H9 (cell line): ENCODE measurements around the gene TMEM61. TPM values are rescaled to one million over a fixed set of nuclear protein-coding genes. Genes with fewer than 3 reads are reported as not detected.

ENCODE experiments used
- DNase-seq: peaks from one replicate; pipeline ENCODE4 v3.0.0-alpha.2; 2017
- H2AFZ ChIP-seq: one replicate; pipeline ENCODE4 v1.6.1; 2013; ENCODE audit warnings: mild to moderate bottlenecking, low read length, control low read depth, moderate library complexity
- H2AK5ac ChIP-seq: 2 replicates; pipeline ENCODE4 v1.6.1; 2013; ENCODE audit warnings: low read length, control low read depth, mixed read lengths; ENCODE audit not compliant: insufficient read length
- H2BK120ac ChIP-seq: one replicate; pipeline ENCODE4 v1.6.1; 2013; ENCODE audit warnings: low read depth, mild to moderate bottlenecking, low read length, control low read depth, inconsistent platforms; ENCODE audit not compliant: poor library complexity, severe bottlenecking
- H2BK12ac ChIP-seq: 2 replicates; pipeline ENCODE4 v1.6.1; 2013; ENCODE audit warnings: low read length, control low read depth, mixed read lengths, low read depth; ENCODE audit not compliant: insufficient read length
- H2BK15ac ChIP-seq: 2 replicates; pipeline ENCODE4 v1.6.1; 2013; ENCODE audit warnings: low read depth, low read length, control low read depth
- H2BK20ac ChIP-seq: one replicate; pipeline ENCODE4 v1.6.1; 2013; ENCODE audit warnings: low read depth, mild to moderate bottlenecking, low read length, control low read depth, inconsistent platforms; ENCODE audit not compliant: poor library complexity, severe bottlenecking
- H2BK5ac ChIP-seq: 2 replicates; pipeline ENCODE4 v1.6.1; 2013; ENCODE audit warnings: low read length, control low read depth, mixed read lengths; ENCODE audit not compliant: insufficient read length
- H3K14ac ChIP-seq: 2 replicates; pipeline ENCODE4 v1.6.1; 2013; ENCODE audit warnings: low read length, control low read depth; ENCODE audit not compliant: insufficient read depth
- H3K18ac ChIP-seq: 2 replicates; pipeline ENCODE4 v1.6.1; 2013; ENCODE audit warnings: low read depth, mild to moderate bottlenecking, mixed read lengths, low read length, control low read depth; ENCODE audit not compliant: insufficient read length
- H3K23ac ChIP-seq: 2 replicates; pipeline ENCODE4 v1.6.1; 2013; ENCODE audit warnings: low read length, control low read depth, mixed read lengths, low read depth; ENCODE audit not compliant: insufficient read length
- H3K23me2 ChIP-seq: 2 replicates; pipeline ENCODE4 v1.6.1; 2013; ENCODE audit warnings: low read depth, mild to moderate bottlenecking, mixed read lengths, low read length, control low read depth; ENCODE audit not compliant: insufficient read length, poor library complexity, severe bottlenecking
- H3K27ac ChIP-seq: 2 replicates; pipeline ENCODE4 v1.5.1; 2013; ENCODE audit warnings: low read length, control low read depth, mixed read lengths, low read depth; ENCODE audit not compliant: insufficient read length
- H3K27me3 ChIP-seq: 2 replicates; pipeline ENCODE4 v1.6.1; 2013; ENCODE audit warnings: low read length, control low read depth, inconsistent platforms; ENCODE audit not compliant: insufficient read depth
- H3K4ac ChIP-seq: 2 replicates; pipeline ENCODE4 v1.6.1; 2013; ENCODE audit warnings: low read depth, mild to moderate bottlenecking, control low read depth, inconsistent platforms, low read length, moderate library complexity
- H3K4me1 ChIP-seq: 2 replicates; pipeline ENCODE4 v1.6.1; 2013; ENCODE audit warnings: low read length, control low read depth, inconsistent platforms; ENCODE audit not compliant: insufficient read depth
- H3K4me2 ChIP-seq: 2 replicates; pipeline ENCODE4 v1.6.1; 2013; ENCODE audit warnings: low read length, control low read depth, mixed read lengths; ENCODE audit not compliant: insufficient read length, insufficient read depth
- H3K56ac ChIP-seq: 2 replicates; pipeline ENCODE4 v1.6.1; 2013; ENCODE audit warnings: low read depth, mild to moderate bottlenecking, mixed read lengths, low read length, control low read depth; ENCODE audit not compliant: insufficient read length
- H3K79me1 ChIP-seq: 2 replicates; pipeline ENCODE4 v1.6.1; 2013; ENCODE audit warnings: low read depth, mild to moderate bottlenecking, moderate library complexity, low read length, control low read depth, inconsistent platforms; ENCODE audit not compliant: insufficient read depth, poor library complexity, severe bottlenecking
- H3K79me2 ChIP-seq: 2 replicates; pipeline ENCODE4 v1.6.1; 2013; ENCODE audit warnings: low read length, control low read depth, inconsistent platforms; ENCODE audit not compliant: insufficient read depth
- H3K9ac ChIP-seq: 2 replicates; pipeline ENCODE4 v1.6.1; 2013; ENCODE audit warnings: low read length, control low read depth, mixed read lengths; ENCODE audit not compliant: insufficient read length; ENCODE audit errors: extremely low read depth
- H3K9me3 ChIP-seq: one replicate; pipeline ENCODE4 v1.6.1; 2013; ENCODE audit warnings: low read depth, low read length, inconsistent platforms; ENCODE audit not compliant: control insufficient read depth
- H3T11ph ChIP-seq: one replicate; pipeline ENCODE4 v1.6.1; 2013; ENCODE audit warnings: mild to moderate bottlenecking, low read length, control low read depth, inconsistent platforms
- H4K20me1 ChIP-seq: one replicate; pipeline ENCODE4 v1.6.1; 2013; ENCODE audit not compliant: control insufficient read depth, insufficient read length, insufficient read depth
- H4K5ac ChIP-seq: 2 replicates; pipeline ENCODE4 v1.6.1; 2013; ENCODE audit warnings: low read depth, mild to moderate bottlenecking, mixed read lengths, low read length, control low read depth; ENCODE audit not compliant: insufficient read length
- H4K8ac ChIP-seq: replicated peaks from 2 replicates; pipeline ENCODE4 v1.6.1; 2013; ENCODE audit warnings: low read length, control low read depth, mixed read lengths, low read depth; ENCODE audit not compliant: insufficient read length
- H4K91ac ChIP-seq: 2 replicates; pipeline ENCODE4 v1.6.1; 2013; ENCODE audit warnings: low read depth, mild to moderate bottlenecking, moderate library complexity, mixed read lengths, low read length, control low read depth; ENCODE audit not compliant: insufficient read length
- H3K27ac Mint-ChIP-seq, 3 experiments: 2 replicates in 2 of 3; 3 replicates in 1 of 3; pipeline ENCODE4 v1.8.0; 2020 to 2021; ENCODE audit warnings: mixed read lengths in 3 of 3, mild to moderate bottlenecking in 1 of 3, moderate library complexity in 1 of 3
- H3K27me3 Mint-ChIP-seq: 2 replicates; pipeline ENCODE4 v1.8.0; 2021; ENCODE audit warnings: low read depth, mild to moderate bottlenecking, moderate library complexity, mixed read lengths
- H3K36me3 Mint-ChIP-seq, 3 experiments: 2 replicates in 2 of 3; 3 replicates in 1 of 3; pipeline ENCODE4 v1.8.0; 2020 to 2021; ENCODE audit warnings: low read depth in 3 of 3, mixed read lengths in 3 of 3; ENCODE audit not compliant: insufficient read depth in 1 of 3
- H3K4me1 Mint-ChIP-seq, 2 experiments: 2 replicates each; pipeline ENCODE4 v1.8.0; 2020; ENCODE audit warnings: mixed read lengths in 2 of 2
- H3K4me3 Mint-ChIP-seq, 2 experiments: 2 replicates in 1 of 2; 3 replicates in 1 of 2; pipeline ENCODE4 v1.8.0; 2020 to 2021; ENCODE audit warnings: mild to moderate bottlenecking in 2 of 2, mixed read lengths in 2 of 2, moderate library complexity in 1 of 2
- H3K9me3 Mint-ChIP-seq, 2 experiments: 2 replicates in 1 of 2; 3 replicates in 1 of 2; pipeline ENCODE4 v1.8.0; 2020; ENCODE audit warnings: mild to moderate bottlenecking in 2 of 2, mixed read lengths in 2 of 2, moderate library complexity in 1 of 2
- WGBS: extraction: QIAGEN DNeasy Blood & Tissue Kit; methylation state at CpG from one replicate; pipeline ENCODE4 v1.1.7; 2013; ENCODE audit warnings: missing lambda C conversion rate, low lambda C conversion rate, mixed read lengths; ENCODE audit not compliant: insufficient read length; ENCODE audit errors: extremely low coverage; 5-methylcytosine and 5-hydroxymethylcytosine counted together
- total RNA-seq: library from RNA; stranded (reverse); gene quantifications from 2 replicates; pipeline ENCODE4 v1.2.1, GENCODE V29; 2021
- TF ChIP-seq, protein P1 (sequence below): fragments of 200-600 bp; sonication (generic); conservative IDR thresholded peaks from 3 replicates; pipeline ENCODE4 v1.8.0; 2021; ENCODE audit warnings: antibody characterized with exemption, mild to moderate bottlenecking

The TMEM61 gene
- total RNA-seq, 1 experiment from 2014 or later = 0.61 TPM

DNA sequence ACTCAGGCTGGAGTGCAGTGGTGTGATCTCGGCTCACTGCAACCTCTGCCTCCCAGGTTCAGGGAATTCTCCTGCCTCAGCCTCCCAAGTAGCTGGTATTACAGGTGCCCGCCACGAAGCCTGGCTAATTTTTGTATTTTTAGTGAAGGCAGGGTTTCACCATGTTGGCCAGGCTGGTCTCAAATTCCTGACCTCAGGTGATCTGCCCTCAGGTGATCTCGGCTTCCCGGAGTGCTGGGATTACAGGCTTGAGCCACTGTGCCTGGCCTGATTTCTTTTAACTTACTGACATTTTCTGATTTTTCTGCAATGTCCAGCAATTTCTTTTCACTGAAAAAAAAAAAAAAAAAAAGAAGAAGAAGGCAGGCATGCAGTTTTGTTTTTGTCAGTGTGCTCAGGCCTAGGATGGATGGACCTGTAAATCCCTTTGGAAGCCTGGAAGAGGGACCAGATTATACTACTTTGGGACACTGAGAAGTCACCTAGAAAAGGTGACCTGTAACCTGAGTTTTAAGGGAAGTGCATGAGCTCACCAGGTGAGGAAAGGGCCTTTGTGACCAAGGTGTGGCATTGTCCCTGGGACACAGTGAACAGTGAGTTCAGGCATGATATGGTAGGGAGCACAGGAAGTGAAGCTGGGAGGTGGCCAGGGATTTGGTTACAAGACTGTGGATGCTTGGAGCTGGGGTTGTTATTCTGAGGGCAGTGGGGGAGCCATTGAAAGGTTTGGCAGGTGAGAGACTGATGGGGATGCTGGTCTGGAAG is 2.7 kb upstream of the TMEM61 start:
- Histone ChIP-seq H2BK12ac (no peak overlapping the region), H3K56ac (no peak overlapping the region), H4K5ac (no peak overlapping the region), H2BK5ac (no peak overlapping the region), H3K27ac (no peak overlapping the region), H3K27me3 (no peaks in the 10 kb centered on the region; the same call in 1 of the 2 replicates), H3T11ph (no peak overlapping the region), H3K4me1 (peaks cover 4% of the 10 kb centered on the region; the same call in 1 of the 2 replicates), H3K9ac (no peak overlapping the region), H3K23me2 (peaks cover 11% of the 10 kb centered on the region), H2BK120ac (no peak overlapping the region), H3K4ac (no peak overlapping the region), H3K79me1 (no peaks in the 10 kb centered on the region), H4K91ac (no peak overlapping the region), H3K18ac (no peak overlapping the region), H3K4me2 (no peak overlapping the region), H3K23ac (no peak overlapping the region), H2BK15ac (no peak overlapping the region), H2AK5ac (no peak overlapping the region), H4K20me1 (no peaks in the 10 kb centered on the region), H3K79me2 (no peaks in the 10 kb centered on the region), H4K8ac (no peak overlapping the region), H2BK20ac (no peak overlapping the region), H2AFZ (no peak overlapping the region), H3K9me3 (no peaks in the 10 kb centered on the region), H3K14ac (no peak overlapping the region)
- Mint-ChIP-seq H3K9me3 (no peaks in the 10 kb centered on the region), H3K4me3 (peak overlapping the region in 1 of 2 experiments; percentile 5; a peak in 1 of 5 replicates), H3K36me3 (no peaks in the 10 kb centered on the region; a peak in 1 of 7 replicates), H3K4me1 (peaks cover 30 to 36% of the 10 kb centered on the region in 2 experiments), H3K27me3 (peaks cover 40% of the 10 kb centered on the region), H3K27ac (no peak overlapping the region)
- TF ChIP-seq, protein P1, sequence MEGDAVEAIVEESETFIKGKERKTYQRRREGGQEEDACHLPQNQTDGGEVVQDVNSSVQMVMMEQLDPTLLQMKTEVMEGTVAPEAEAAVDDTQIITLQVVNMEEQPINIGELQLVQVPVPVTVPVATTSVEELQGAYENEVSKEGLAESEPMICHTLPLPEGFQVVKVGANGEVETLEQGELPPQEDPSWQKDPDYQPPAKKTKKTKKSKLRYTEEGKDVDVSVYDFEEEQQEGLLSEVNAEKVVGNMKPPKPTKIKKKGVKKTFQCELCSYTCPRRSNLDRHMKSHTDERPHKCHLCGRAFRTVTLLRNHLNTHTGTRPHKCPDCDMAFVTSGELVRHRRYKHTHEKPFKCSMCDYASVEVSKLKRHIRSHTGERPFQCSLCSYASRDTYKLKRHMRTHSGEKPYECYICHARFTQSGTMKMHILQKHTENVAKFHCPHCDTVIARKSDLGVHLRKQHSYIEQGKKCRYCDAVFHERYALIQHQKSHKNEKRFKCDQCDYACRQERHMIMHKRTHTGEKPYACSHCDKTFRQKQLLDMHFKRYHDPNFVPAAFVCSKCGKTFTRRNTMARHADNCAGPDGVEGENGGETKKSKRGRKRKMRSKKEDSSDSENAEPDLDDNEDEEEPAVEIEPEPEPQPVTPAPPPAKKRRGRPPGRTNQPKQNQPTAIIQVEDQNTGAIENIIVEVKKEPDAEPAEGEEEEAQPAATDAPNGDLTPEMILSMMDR = no peak
- no CpG with 5 or more reads among the region's 5 CpGs for WGBS
- no peak for DNase-seq
